HuH-7.5 (cell line): ENCODE results near the gene SLC8B1.
"Not testable (repeated sequence)": the region's sequence is repeated elsewhere in the genome, so short reads cannot be mapped to it uniquely, and the experiment has no call there.

Experiments
- DNase-seq: peaks from one replicate; pipeline ENCODE4 v3.0.0; 2011; ENCODE audit warnings: low spot score

The SLC8B1 gene

GRCh38 chr12:113354192-113354591, 19.3 kb upstream of the SLC8B1 start:
- DNase-seq: not testable (repeated sequence)

- DNase-seq: no peak
These were observed 16.2 kb upstream of the SLC8B1 start for GRCh38 chr12:113351089-113351488.

GRCh38 chr12:113348849-113349536, 14.1 kb upstream of the SLC8B1 start:
- DNase-seq: no peak

GRCh38 chr12:113347892-113348291, 13.0 kb upstream of the SLC8B1 start:
- DNase-seq: no peak

- DNase-seq: no peak
These were observed 12.2 kb upstream of the SLC8B1 start for GRCh38 chr12:113347107-113347506.

GRCh38 chr12:113346353-113346752, 11.4 kb upstream of the SLC8B1 start:
- DNase-seq: no peak

GRCh38 chr12:113345318-113345717, 10.4 kb upstream of the SLC8B1 start:
- no peak for DNase-seq

GRCh38 chr12:113341535-113341934, 6.6 kb upstream of the SLC8B1 start:
- no peak for DNase-seq

- no peak for DNase-seq
These were observed 5.2 kb upstream of the SLC8B1 start for GRCh38 chr12:113340061-113340460.

- DNase-seq: no peak
These were observed 4.6 kb upstream of the SLC8B1 start for GRCh38 chr12:113339540-113339939.

GRCh38 chr12:113333877-113334785, 778 bp downstream of the SLC8B1 start:
- DNase-seq: no peak

GRCh38 chr12:113333418-113333750, 1.5 kb downstream of the SLC8B1 start:
- no peak for DNase-seq

- DNase-seq: no peak
These were observed 2.1 kb downstream of the SLC8B1 start for GRCh38 chr12:113332688-113333417.

GRCh38 chr12:113330505-113330904, 4.4 kb downstream of the SLC8B1 start:
- DNase-seq: no peak

GRCh38 chr12:113329791-113330417, 5.0 kb downstream of the SLC8B1 start:
- no peak for DNase-seq

GRCh38 chr12:113329022-113329790, 5.7 kb downstream of the SLC8B1 start:
- DNase-seq: no peak

- DNase-seq: no peak
These were observed 6.5 kb downstream of the SLC8B1 start for GRCh38 chr12:113328368-113328889.

- DNase-seq: no peak
These were observed 8.0 kb downstream of the SLC8B1 start for GRCh38 chr12:113326775-113327395.

- DNase-seq: no peak
These were observed 9.0 kb downstream of the SLC8B1 start for GRCh38 chr12:113325916-113326315.

- DNase-seq: no peak
These were observed 12.6 kb downstream of the SLC8B1 start for GRCh38 chr12:113322343-113322742.

GRCh38 chr12:113320401-113320800, 14.5 kb downstream of the SLC8B1 start:
- no peak for DNase-seq
